ENCODE measurements around the gene APOLD1.
"Not testable (repeated sequence)": the region's sequence is repeated elsewhere in the genome, so short reads cannot be mapped to it uniquely, and the experiment has no call there.

APOLD1 gene

GRCh38 chr12:12790956-12791355 is 5.5 kb downstream of the APOLD1 start:
- DNase-seq (ENCODE audit: low read depth in 1 of 2, low spot score in 1 of 2), result no peak
- no peak for TF ChIP-seq JUND (IDR thresholded peaks at IDR 0.05; ENCODE audit: low read depth)
- in situ Hi-C loops (cut with HindIII; ENCODE audit: low pct_unique_long_range_greater_than_20kb, low sequenced_read_pairs), result no loop called here

- in situ Hi-C loops (cut with HindIII; ENCODE audit: low pct_unique_long_range_greater_than_20kb, low sequenced_read_pairs), result no loop called here
- no peak for TF ChIP-seq JUND (IDR thresholded peaks at IDR 0.05; ENCODE audit: low read depth)
- no peak for DNase-seq (ENCODE audit: low read depth in 1 of 2, low spot score in 1 of 2)
Measured at GRCh38 chr12:12791756-12792369, 6.4 kb downstream of the APOLD1 start.

GRCh38 chr12:12792421-12792820 is 7.0 kb downstream of the APOLD1 start:
- in situ Hi-C loops (cut with HindIII; ENCODE audit: low pct_unique_long_range_greater_than_20kb, low sequenced_read_pairs), result no loop called here
- TF ChIP-seq JUND (IDR thresholded peaks at IDR 0.05; ENCODE audit: low read depth), result no peak
- no peak for DNase-seq (ENCODE audit: low read depth in 1 of 2, low spot score in 1 of 2)

GRCh38 chr12:12794686-12795085 is 9.2 kb downstream of the APOLD1 start:
- no peak for TF ChIP-seq JUND (IDR thresholded peaks at IDR 0.05; ENCODE audit: low read depth)
- in situ Hi-C loops (cut with HindIII; ENCODE audit: low pct_unique_long_range_greater_than_20kb, low sequenced_read_pairs), result no loop called here
- DNase-seq (ENCODE audit: low read depth in 1 of 2, low spot score in 1 of 2), result no peak

- in situ Hi-C loops (cut with HindIII; ENCODE audit: low pct_unique_long_range_greater_than_20kb, low sequenced_read_pairs), result no loop called here
- no peak for DNase-seq (ENCODE audit: low read depth in 1 of 2, low spot score in 1 of 2)
- no peak for TF ChIP-seq JUND (IDR thresholded peaks at IDR 0.05; ENCODE audit: low read depth)
Measured at GRCh38 chr12:12796171-12796570, 10.7 kb downstream of the APOLD1 start.

- TF ChIP-seq JUND (IDR thresholded peaks at IDR 0.05; ENCODE audit: low read depth), result no peak
- DNase-seq (ENCODE audit: low read depth in 1 of 2, low spot score in 1 of 2), result no peak
- in situ Hi-C loops (cut with HindIII; ENCODE audit: low pct_unique_long_range_greater_than_20kb, low sequenced_read_pairs), result no loop called here
Measured at GRCh38 chr12:12796928-12797793, 11.7 kb downstream of the APOLD1 start.

GRCh38 chr12:12797794-12798152 is 12.3 kb downstream of the APOLD1 start:
- no peak for DNase-seq (ENCODE audit: low read depth in 1 of 2, low spot score in 1 of 2)
- in situ Hi-C loops (cut with HindIII; ENCODE audit: low pct_unique_long_range_greater_than_20kb, low sequenced_read_pairs), result no loop called here

GRCh38 chr12:12798480-12798879 is 13.0 kb downstream of the APOLD1 start:
- no peak for TF ChIP-seq JUND (IDR thresholded peaks at IDR 0.05; ENCODE audit: low read depth)
- DNase-seq (ENCODE audit: low read depth in 1 of 2, low spot score in 1 of 2), result no peak
- in situ Hi-C loops (cut with HindIII; ENCODE audit: low pct_unique_long_range_greater_than_20kb, low sequenced_read_pairs), result no loop called here

More at GRCh38 chr12:12797794-12798152, 12.3 kb downstream of the APOLD1 start:
- TF ChIP-seq JUND (IDR thresholded peaks at IDR 0.05; ENCODE audit: low read depth), result no peak

GRCh38 chr12:12799163-12799920 is 13.9 kb downstream of the APOLD1 start:
- no peak for DNase-seq (ENCODE audit: low read depth in 1 of 2, low spot score in 1 of 2)
- no peak for TF ChIP-seq JUND (IDR thresholded peaks at IDR 0.05; ENCODE audit: low read depth)
- in situ Hi-C loops (cut with HindIII; ENCODE audit: low pct_unique_long_range_greater_than_20kb, low sequenced_read_pairs), result no loop called here

GRCh38 chr12:12800406-12801180 is 15.1 kb downstream of the APOLD1 start:
- TF ChIP-seq JUND (IDR thresholded peaks at IDR 0.05; ENCODE audit: low read depth), result no peak
- in situ Hi-C loops (cut with HindIII; ENCODE audit: low pct_unique_long_range_greater_than_20kb, low sequenced_read_pairs), result no loop called here
- DNase-seq (ENCODE audit: low read depth in 1 of 2, low spot score in 1 of 2), result no peak

GRCh38 chr12:12801656-12802055 is 16.2 kb downstream of the APOLD1 start:
- DNase-seq (ENCODE audit: low read depth in 1 of 2, low spot score in 1 of 2); in situ Hi-C loops (cut with HindIII; ENCODE audit: low pct_unique_long_range_greater_than_20kb, low sequenced_read_pairs): not testable (repeated sequence)

GRCh38 chr12:12803186-12803585 is 17.7 kb downstream of the APOLD1 start:
- peak; percentile 23 to 76 for DNase-seq (ENCODE audit: low read depth in 1 of 2, low spot score in 1 of 2)
- in situ Hi-C loops (cut with HindIII; ENCODE audit: low pct_unique_long_range_greater_than_20kb, low sequenced_read_pairs), result no loop called here
- TF ChIP-seq JUND (IDR thresholded peaks at IDR 0.05; ENCODE audit: low read depth), result no peak
